Smooth muscle cell (in vitro differentiated cells): ENCODE measurements around the gene PGS1. TPM values are rescaled to one million over a fixed set of nuclear protein-coding genes. Genes with fewer than 3 reads are reported as not detected.

Experiments used
- DNase-seq: peaks from one replicate; lab custom pipeline; 2025; ENCODE audit not compliant: unreplicated experiment; lab: John Stamatoyannopoulos, UW
- H2AFZ ChIP-seq: fragments of 200-600 bp; sonication (generic); 2 replicates; pipeline ENCODE4 v1.6.0; 2016; ENCODE audit warnings: antibody characterized with exemption, low read depth, mild to moderate bottlenecking
- H3F3A ChIP-seq: fragments of 200-600 bp; sonication (generic); 2 replicates; pipeline ENCODE4 v1.6.0; 2017; ENCODE audit warnings: antibody characterized with exemption, low read depth
- H3K27ac ChIP-seq: fragments of 200-600 bp; sonication (generic); 2 replicates; pipeline ENCODE4 v1.5.1; 2016; ENCODE audit warnings: low read depth, mild to moderate bottlenecking
- H3K27me3 ChIP-seq: fragments of 200-600 bp; sonication (generic); 2 replicates; pipeline ENCODE4 v1.6.1; 2016; ENCODE audit warnings: low read depth, mild to moderate bottlenecking
- H3K36me3 ChIP-seq: fragments of 200-600 bp; sonication (generic); 2 replicates; pipeline ENCODE4 v1.5.1; 2016; ENCODE audit warnings: low read depth
- H3K4me1 ChIP-seq: fragments of 200-600 bp; sonication (generic); 2 replicates; pipeline ENCODE4 v1.5.1; 2016; ENCODE audit warnings: low read depth
- H3K4me2 ChIP-seq: fragments of 200-600 bp; sonication (generic); 2 replicates; pipeline ENCODE4 v1.6.0; 2016; ENCODE audit warnings: mild to moderate bottlenecking
- H3K4me3 ChIP-seq: fragments of 200-600 bp; sonication (generic); 2 replicates; pipeline ENCODE4 v1.5.1; 2016; ENCODE audit warnings: mild to moderate bottlenecking
- H3K79me2 ChIP-seq: fragments of 200-600 bp; sonication (generic); 2 replicates; pipeline ENCODE4 v1.6.0; 2016; ENCODE audit warnings: low read depth, mild to moderate bottlenecking
- H3K9ac ChIP-seq: fragments of 200-600 bp; sonication (generic); 2 replicates; pipeline ENCODE4 v1.6.0; 2016; ENCODE audit warnings: low read depth
- H3K9me3 ChIP-seq: fragments of 200-600 bp; sonication (generic); replicated peaks from 2 replicates; pipeline ENCODE4 v1.5.1; 2016; ENCODE audit warnings: low read depth
- H4K20me1 ChIP-seq: fragments of 200-600 bp; sonication (generic); 2 replicates; pipeline ENCODE4 v1.6.0; 2016; ENCODE audit warnings: low read depth
- CTCF ChIP-seq: fragments of 200-600 bp; sonication (generic); IDR thresholded peaks from 2 replicates; pipeline ENCODE4 v1.5.1; 2017; ENCODE audit warnings: borderline replicate concordance, mild to moderate bottlenecking, antibody characterized with exemption; ENCODE audit not compliant: insufficient read depth, poor library complexity, severe bottlenecking
- WGBS: methylation state at CpG from one replicate; pipeline ENCODE4 v1.1.7; 2016; ENCODE audit warnings: low lambda C conversion rate; 5-methylcytosine and 5-hydroxymethylcytosine counted together
- polyA plus RNA-seq: library from polyadenylated mRNA; unstranded; fragments of >200 nt; fragmentation: Nextera tagmentation; extraction: Ambion mirVana; gene quantifications from 2 replicates; pipeline ENCODE4 v1.2.1, GENCODE V29; 2016
- total RNA-seq: library from RNA; depleted of rRNA; stranded (reverse); fragments of >200 nt; gene quantifications from 2 replicates; pipeline ENCODE4 v1.2.3, GENCODE V29; 2014

Gene PGS1
- total and polyA plus RNA-seq, 2 experiments from 2014 or later, result 22.6 to 29.9 TPM

- TF ChIP-seq CTCF, result no peak
- Histone ChIP-seq H3F3A (no peaks in the 10 kb centered on the region), H3K27me3 (no peaks in the 10 kb centered on the region), H3K4me2 (no peak overlapping the region), H3K9me3 (no peaks in the 10 kb centered on the region), H3K9ac (no peak overlapping the region), H3K79me2 (no peaks in the 10 kb centered on the region), H2AFZ (no peak overlapping the region), H4K20me1 (no peaks in the 10 kb centered on the region), H3K4me3 (no peak overlapping the region), H3K27ac (no peak overlapping the region), H3K36me3 (no peaks in the 10 kb centered on the region), H3K4me1 (no peaks in the 10 kb centered on the region)
- whole genome bisulfite sequencing, result 80% methylated on average over 18 of the region's 18 CpGs
- no peak for DNase-seq
These were observed 56.2 kb downstream of the PGS1 start for GRCh38 chr17:78434455-78435329.

- no peak for DNase-seq
These were observed 57.0 kb downstream of the PGS1 start for GRCh38 chr17:78435330-78436005.

GRCh38 chr17:78437508-78438169, 59.2 kb downstream of the PGS1 start:
- Histone ChIP-seq H3K79me2 (no peaks in the 10 kb centered on the region), H3K9me3 (no peaks in the 10 kb centered on the region), H3K4me1 (no peaks in the 10 kb centered on the region), H3K27ac (no peak overlapping the region), H3K27me3 (no peaks in the 10 kb centered on the region), H3K4me3 (no peak overlapping the region), H4K20me1 (no peaks in the 10 kb centered on the region), H3F3A (no peaks in the 10 kb centered on the region), H3K9ac (no peak overlapping the region), H3K4me2 (no peak overlapping the region), H2AFZ (no peak overlapping the region), H3K36me3 (no peaks in the 10 kb centered on the region)
- 95% methylated on average over 20 of the region's 20 CpGs for WGBS
- no peak for DNase-seq
- no peak for TF ChIP-seq CTCF

More at GRCh38 chr17:78435330-78436005, 57.0 kb downstream of the PGS1 start:
- Histone ChIP-seq H4K20me1 (no peaks in the 10 kb centered on the region), H3K27ac (no peak overlapping the region), H3K79me2 (no peaks in the 10 kb centered on the region), H3K9ac (no peak overlapping the region), H3K27me3 (no peaks in the 10 kb centered on the region), H3F3A (no peaks in the 10 kb centered on the region), H3K4me3 (no peak overlapping the region), H3K4me2 (no peak overlapping the region), H2AFZ (no peak overlapping the region), H3K9me3 (no peaks in the 10 kb centered on the region), H3K36me3 (no peaks in the 10 kb centered on the region), H3K4me1 (no peaks in the 10 kb centered on the region)
- WGBS, result 89% methylated on average over 19 of the region's 19 CpGs
- no peak for TF ChIP-seq CTCF
